ENCODE data around the gene TMEM87B. TPM values are rescaled to one million over a fixed set of nuclear protein-coding genes. Genes with fewer than 3 reads are reported as not detected.

Gene TMEM87B
- total RNA-seq, 1 experiment from 2014 or later: 16.3 TPM

DNA sequence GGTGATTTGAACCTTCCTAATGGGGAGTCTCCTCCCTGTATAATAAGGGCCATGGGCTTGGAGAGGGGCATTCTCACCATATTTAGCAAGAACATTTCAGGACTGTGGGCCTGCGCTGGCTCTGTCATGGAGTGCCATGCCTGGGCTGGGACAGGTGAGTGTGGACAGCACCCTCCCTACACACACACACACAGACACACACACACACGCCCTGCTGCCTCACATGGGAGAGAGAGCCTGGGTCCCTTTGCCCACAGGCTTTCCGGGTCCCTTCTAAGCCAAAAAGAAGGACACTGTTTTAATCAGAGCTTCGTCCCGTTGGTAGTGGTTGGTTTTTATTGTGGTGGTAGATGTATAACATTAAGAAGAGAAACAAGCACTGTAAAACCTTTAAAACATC lies 31.4 kb upstream of the TMEM87B start:
- POLR2A ChIA-PET: no interaction called here
- no peak overlapping the region for H3K4me3 ChIP-seq (ENCODE audit: low read depth, low read length)
- Mint-ChIP-seq H3K9me3 (ENCODE audit: unreplicated experiment) (no peaks in the 10 kb centered on the region), H3K27ac (ENCODE audit: unreplicated experiment) (no peak overlapping the region), H3K36me3 (ENCODE audit: insufficient read depth, unreplicated experiment) (peaks cover 89% of the 10 kb centered on the region), H3K4me3 (ENCODE audit: unreplicated experiment) (no peak overlapping the region), H3K4me1 (ENCODE audit: low read depth, unreplicated experiment) (peaks cover 31% of the 10 kb centered on the region), H3K27me3 (ENCODE audit: insufficient read depth, unreplicated experiment) (no peaks in the 10 kb centered on the region)
- H3K9me3 ChIP-seq: no peaks in the 10 kb centered on the region
- intact Hi-C loops (cut with micrococcal nuclease; ENCODE audit: unreplicated experiment): no loop called here
- peaks cover 19% of the 10 kb centered on the region for H3K4me1 ChIP-seq
- no peak for DNase-seq
- H3K36me3 ChIP-seq (ENCODE audit: control insufficient read depth, insufficient read depth, low read length): peaks cover 5% of the 10 kb centered on the region
- CTCF ChIA-PET: no interaction called here
- TF ChIP-seq, protein P1, sequence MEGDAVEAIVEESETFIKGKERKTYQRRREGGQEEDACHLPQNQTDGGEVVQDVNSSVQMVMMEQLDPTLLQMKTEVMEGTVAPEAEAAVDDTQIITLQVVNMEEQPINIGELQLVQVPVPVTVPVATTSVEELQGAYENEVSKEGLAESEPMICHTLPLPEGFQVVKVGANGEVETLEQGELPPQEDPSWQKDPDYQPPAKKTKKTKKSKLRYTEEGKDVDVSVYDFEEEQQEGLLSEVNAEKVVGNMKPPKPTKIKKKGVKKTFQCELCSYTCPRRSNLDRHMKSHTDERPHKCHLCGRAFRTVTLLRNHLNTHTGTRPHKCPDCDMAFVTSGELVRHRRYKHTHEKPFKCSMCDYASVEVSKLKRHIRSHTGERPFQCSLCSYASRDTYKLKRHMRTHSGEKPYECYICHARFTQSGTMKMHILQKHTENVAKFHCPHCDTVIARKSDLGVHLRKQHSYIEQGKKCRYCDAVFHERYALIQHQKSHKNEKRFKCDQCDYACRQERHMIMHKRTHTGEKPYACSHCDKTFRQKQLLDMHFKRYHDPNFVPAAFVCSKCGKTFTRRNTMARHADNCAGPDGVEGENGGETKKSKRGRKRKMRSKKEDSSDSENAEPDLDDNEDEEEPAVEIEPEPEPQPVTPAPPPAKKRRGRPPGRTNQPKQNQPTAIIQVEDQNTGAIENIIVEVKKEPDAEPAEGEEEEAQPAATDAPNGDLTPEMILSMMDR (IDR thresholded peaks at IDR 0.05; ENCODE audit: insufficient read depth in 1 of 2, low read depth in 1 of 2, low read length in 1 of 2, severe bottlenecking in 1 of 2, unreplicated experiment in 1 of 2): no peak
- BruUV-seq (replicated peaks): no TSS peak
- no peaks in the 10 kb centered on the region for H3K27me3 ChIP-seq (replicated peaks; ENCODE audit: control insufficient read depth, insufficient read depth, low read length)

DNA sequence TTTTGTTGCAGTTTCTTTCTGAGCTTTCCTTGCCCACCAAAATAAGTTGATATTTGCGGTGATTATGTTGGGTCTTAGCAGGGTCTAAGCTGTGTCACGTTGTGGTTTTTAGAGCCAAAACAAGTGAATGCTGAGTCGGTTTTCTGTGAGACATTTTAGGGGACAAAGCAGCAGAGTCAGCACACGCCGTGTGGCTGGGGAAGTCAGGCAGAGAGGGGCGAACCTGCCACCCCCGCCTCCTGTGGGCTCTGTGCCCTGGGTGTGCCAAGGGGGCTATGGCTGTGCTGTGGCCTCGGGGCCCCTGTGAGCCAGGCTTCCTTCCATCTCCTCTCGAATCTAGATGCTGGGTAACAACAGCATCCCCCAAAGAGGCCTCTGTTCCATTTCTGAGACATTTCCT lies 30.8 kb upstream of the TMEM87B start:
- CTCF ChIA-PET: no interaction called here
- no TSS peak for BruUV-seq (replicated peaks)

DNA sequence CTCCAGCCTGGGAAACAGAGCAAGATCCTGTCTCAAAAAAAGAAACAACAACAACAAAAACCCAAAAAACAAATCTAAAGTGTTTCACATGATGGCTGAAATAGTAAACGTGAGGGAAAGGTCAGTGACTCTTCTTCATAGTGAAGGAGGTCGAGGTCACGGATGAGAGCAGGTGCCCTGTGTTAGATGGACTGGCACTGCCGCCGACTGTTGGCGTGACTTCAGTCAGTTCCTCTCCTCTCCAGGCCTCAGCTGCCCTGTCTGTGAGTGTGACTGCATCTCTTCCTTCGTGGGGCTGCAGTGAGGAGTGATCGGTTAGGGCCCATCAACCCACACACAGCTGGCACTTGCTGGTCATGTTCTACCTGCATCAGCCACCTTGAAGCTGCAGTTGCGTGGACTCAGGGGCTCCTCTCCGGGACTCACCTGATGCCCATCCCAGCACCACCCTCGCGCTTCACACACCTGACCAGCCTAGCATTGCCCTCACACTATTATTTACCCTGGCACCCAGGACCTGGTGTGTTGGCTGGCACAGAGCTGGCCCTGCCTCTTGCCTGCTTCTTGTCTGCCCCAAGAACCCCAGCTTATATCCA lies 30.1 kb upstream of the TMEM87B start:
- TF ChIP-seq, protein P1 (IDR thresholded peaks at IDR 0.05; ENCODE audit: insufficient read depth in 1 of 2, low read depth in 1 of 2, low read length in 1 of 2, severe bottlenecking in 1 of 2, unreplicated experiment in 1 of 2): no peak
- no TSS peak for BruUV-seq (replicated peaks)
- Histone ChIP-seq H3K9me3 (no peaks in the 10 kb centered on the region), H3K36me3 (ENCODE audit: control insufficient read depth, insufficient read depth, low read length) (peaks cover 5% of the 10 kb centered on the region), H3K4me1 (peaks cover 10% of the 10 kb centered on the region; the same call in 1 of the 2 replicates), H3K4me3 (ENCODE audit: low read depth, low read length) (no peak overlapping the region), H3K27me3 (replicated peaks; ENCODE audit: control insufficient read depth, insufficient read depth, low read length) (no peaks in the 10 kb centered on the region)
- Mint-ChIP-seq H3K27ac (ENCODE audit: unreplicated experiment) (no peak overlapping the region), H3K4me1 (ENCODE audit: low read depth, unreplicated experiment) (peaks cover 19% of the 10 kb centered on the region), H3K9me3 (ENCODE audit: unreplicated experiment) (no peaks in the 10 kb centered on the region), H3K27me3 (ENCODE audit: insufficient read depth, unreplicated experiment) (no peaks in the 10 kb centered on the region), H3K4me3 (ENCODE audit: unreplicated experiment) (no peak overlapping the region), H3K36me3 (ENCODE audit: insufficient read depth, unreplicated experiment) (peaks cover 82% of the 10 kb centered on the region)
- ChIA-PET POLR2A (no interaction called here), CTCF (no interaction called here)
- no peak for DNase-seq
- intact Hi-C loops (cut with micrococcal nuclease; ENCODE audit: unreplicated experiment): no loop called here

More for the DNA sequence above, 30.8 kb upstream of the TMEM87B start:
- Histone ChIP-seq H3K9me3 (no peaks in the 10 kb centered on the region), H3K4me3 (ENCODE audit: low read depth, low read length) (no peak overlapping the region), H3K27me3 (replicated peaks; ENCODE audit: control insufficient read depth, insufficient read depth, low read length) (no peaks in the 10 kb centered on the region), H3K36me3 (ENCODE audit: control insufficient read depth, insufficient read depth, low read length) (peaks cover 5% of the 10 kb centered on the region), H3K4me1 (peaks cover 17% of the 10 kb centered on the region)
- intact Hi-C loops (cut with micrococcal nuclease; ENCODE audit: unreplicated experiment): no loop called here
- Mint-ChIP-seq H3K9me3 (ENCODE audit: unreplicated experiment) (no peaks in the 10 kb centered on the region), H3K4me3 (ENCODE audit: unreplicated experiment) (no peak overlapping the region), H3K36me3 (ENCODE audit: insufficient read depth, unreplicated experiment) (peaks cover 84% of the 10 kb centered on the region), H3K27ac (ENCODE audit: unreplicated experiment) (no peak overlapping the region), H3K27me3 (ENCODE audit: insufficient read depth, unreplicated experiment) (no peaks in the 10 kb centered on the region), H3K4me1 (ENCODE audit: low read depth, unreplicated experiment) (peaks cover 26% of the 10 kb centered on the region)
- POLR2A ChIA-PET: no interaction called here
- DNase-seq: no peak
- TF ChIP-seq, protein P1 (IDR thresholded peaks at IDR 0.05; ENCODE audit: insufficient read depth in 1 of 2, low read depth in 1 of 2, low read length in 1 of 2, severe bottlenecking in 1 of 2, unreplicated experiment in 1 of 2): no peak
